NCI-H1694 treated with DMSO at 0.1 percent for 48 hours (cell line): ENCODE measurements around the gene FAM3C.
"Not testable (repeated sequence)": the region's sequence is repeated elsewhere in the genome, so short reads cannot be mapped to it uniquely, and the experiment has no call there.

ENCODE experiments used
- DNase-seq: peaks from one replicate; lab custom pipeline; 2025; lab: John Stamatoyannopoulos, UW

Gene FAM3C

DNA sequence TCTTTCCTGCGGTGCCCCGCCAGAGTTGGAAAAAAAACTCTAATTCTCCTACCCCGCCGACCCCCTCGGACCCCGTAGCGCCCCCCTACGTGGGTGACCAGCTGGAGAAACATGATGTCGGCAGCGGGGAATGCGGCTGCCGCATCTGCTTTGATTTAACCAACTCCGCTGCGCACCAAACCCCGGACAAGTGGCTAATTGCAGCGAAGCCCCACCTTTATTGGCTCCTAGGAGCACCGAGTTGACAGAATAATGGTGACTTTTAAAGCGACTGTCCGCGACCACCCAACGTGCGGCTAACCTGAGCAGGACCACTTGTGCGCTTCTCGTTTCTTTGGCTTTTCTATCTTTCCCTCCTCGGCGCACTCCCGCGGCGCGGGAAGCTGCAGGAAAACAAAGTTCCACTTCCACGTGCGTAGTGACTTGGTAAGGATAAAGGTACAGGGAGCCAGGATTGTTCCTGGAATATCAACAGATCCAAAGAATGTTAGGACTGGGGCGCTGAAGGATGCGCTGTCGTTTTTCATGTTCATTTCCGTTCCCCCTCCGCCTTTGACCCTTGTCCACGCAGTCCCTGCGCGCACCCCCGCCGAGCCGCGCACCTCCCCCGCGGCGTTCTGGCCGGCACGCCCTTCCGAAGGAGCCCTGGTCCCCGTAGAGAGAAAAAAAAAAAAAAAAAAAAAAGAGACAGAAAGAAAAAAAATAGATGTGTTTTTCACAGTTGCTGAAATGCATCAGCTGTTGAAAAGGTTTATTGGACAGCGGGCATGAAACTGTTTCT, 65.9 kb downstream of the FAM3C start:
- DNase-seq: peak; percentile 66

DNA sequence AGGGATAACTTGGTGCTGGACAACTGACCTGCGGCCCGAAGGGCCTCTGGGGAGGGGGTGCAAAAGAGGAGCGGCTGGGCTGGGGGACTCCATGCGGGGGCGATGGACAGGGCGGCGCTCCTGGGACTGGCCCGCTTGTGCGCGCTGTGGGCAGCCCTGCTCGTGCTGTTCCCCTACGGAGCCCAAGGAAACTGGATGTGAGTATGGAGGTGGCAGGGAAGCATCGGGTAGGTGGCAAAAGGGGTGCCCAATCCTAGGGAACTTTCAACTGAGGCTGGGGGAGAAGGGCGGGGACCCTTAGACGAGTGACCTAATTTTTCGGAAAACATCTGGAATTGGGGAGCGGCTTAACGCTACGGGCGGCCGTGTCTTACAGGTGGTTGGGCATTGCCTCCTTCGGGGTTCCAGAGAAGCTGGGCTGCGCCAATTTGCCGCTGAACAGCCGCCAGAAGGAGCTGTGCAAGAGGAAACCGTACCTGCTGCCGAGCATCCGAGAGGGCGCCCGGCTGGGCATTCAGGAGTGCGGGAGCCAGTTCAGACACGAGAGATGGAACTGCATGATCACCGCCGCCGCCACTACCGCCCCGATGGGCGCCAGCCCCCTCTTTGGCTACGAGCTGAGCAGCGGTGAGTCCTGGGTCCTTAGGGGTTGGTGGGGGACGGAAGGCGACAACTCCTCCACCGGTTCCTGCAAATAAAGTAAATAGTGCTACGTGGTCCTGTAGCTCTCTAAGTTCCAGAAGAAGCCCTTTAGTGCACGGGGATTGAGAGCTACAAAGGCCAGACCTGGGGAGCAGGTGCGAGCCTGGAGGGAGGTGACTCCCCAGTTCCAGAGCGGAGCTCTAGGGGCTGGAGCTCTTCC, 66.7 kb downstream of the FAM3C start:
- peak; percentile 50 for DNase-seq

- no peak for DNase-seq
Observed at GRCh38 chr7:121328508-121329190, 67.5 kb downstream of the FAM3C start, which contains the start of gene WNT16. Gene WNT16, plus strand, starts transcription at chr7:121329000. Its CDS starts 293 bp downstream, at chr7:121329293.

- no peak for DNase-seq
Observed at GRCh38 chr7:121327671-121328070, 68.4 kb downstream of the FAM3C start.

DNA sequence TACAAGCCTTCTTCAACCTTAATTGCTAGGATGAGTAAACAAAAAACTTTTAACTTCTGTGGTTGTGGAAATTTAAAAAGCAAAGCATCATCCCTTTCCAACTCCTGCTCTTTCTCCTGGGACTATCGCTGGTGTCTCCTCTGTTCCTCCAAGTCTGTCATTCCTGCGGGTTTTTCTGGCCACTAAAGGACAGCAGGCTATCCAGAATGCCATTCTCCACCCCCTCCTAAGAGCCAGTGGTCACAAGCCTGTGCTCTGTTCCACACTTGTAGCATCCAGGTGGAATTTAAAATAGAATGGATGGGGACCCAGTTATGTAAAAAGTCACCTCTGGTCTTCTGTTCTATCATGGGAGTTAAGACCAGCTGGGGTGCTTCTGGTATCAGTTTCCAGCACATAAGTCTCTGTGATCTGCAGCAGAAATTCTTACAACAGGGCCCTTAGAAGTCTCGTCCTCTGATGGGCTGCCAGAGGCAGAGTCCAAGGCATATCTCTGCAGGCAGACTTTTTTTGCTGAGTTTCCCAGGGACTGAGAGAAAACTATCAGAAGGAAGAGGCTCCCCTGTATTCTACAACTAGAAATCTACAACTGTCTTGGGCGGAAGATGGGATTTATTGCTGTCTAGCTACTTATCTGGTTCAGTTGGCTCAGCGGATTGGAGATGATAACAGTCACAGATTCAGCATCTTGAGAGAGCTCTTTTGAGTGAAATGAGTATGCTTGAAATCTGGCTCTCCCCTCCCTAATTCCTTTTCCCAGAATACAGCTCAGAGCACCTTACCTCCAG, 72.4 kb downstream of the FAM3C start:
- no peak for DNase-seq

GRCh38 chr7:121322460-121322859, 73.6 kb downstream of the FAM3C start:
- DNase-seq: no peak

DNA sequence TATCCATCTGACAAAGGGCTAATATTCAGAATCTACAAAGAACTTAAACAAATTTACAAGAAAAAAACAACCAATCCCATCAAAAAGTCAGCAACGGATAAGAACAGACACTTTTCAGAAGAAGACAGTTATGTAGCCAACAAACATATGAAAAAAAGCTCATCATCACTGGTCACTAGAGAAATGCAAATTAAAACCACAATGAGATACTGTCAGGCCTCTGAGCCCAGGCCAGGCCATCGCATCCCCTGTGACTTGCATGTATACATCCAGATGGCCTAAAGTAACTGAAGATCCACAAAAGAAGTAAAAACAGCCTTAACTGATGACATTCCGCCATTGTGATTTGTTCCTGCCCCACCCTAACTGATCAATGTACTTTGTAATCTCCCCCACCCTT, 80.9 kb downstream of the FAM3C start:
- DNase-seq: not testable (repeated sequence)

DNA sequence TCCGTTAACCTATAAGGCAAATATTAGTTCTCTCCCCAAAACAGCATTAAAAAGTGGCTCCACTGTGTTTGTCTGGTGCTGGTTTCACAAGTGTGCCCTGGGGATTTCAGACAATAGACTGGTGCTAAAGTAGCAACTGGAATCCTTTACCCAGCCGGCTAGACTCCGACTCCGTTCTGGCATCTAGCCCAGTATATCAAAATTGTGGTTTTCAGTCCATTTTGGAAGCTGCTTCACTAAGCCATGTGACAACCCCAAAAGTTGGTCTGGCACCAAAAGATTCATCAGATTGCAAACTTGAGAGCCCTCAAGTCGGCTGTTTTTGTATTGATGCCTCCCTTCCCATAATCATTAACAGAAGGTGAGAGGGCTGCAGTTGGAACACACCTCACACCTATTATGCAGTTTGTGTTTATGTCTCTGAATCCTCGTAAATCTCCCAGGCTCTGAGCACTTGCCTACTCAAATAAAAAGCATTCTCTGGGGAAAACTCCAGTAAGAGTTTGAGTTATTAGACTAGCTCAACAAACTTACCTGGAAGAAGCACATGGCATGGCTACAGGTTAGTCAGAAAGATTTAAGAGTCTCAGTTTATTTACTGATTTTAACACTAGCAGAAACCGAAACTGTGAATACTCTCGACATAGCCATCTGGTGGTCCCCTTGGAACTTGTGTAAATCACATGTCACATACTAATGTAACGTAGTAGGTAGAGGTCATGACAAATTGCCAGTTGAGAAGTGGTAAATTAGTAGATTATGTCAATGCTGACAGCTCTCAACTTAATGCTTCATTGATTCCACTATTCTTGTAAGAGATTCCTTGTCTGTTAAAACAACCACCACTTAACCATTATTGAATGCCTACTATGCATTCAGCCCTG, 82.1 kb downstream of the FAM3C start:
- DNase-seq: peak; percentile 83

DNA sequence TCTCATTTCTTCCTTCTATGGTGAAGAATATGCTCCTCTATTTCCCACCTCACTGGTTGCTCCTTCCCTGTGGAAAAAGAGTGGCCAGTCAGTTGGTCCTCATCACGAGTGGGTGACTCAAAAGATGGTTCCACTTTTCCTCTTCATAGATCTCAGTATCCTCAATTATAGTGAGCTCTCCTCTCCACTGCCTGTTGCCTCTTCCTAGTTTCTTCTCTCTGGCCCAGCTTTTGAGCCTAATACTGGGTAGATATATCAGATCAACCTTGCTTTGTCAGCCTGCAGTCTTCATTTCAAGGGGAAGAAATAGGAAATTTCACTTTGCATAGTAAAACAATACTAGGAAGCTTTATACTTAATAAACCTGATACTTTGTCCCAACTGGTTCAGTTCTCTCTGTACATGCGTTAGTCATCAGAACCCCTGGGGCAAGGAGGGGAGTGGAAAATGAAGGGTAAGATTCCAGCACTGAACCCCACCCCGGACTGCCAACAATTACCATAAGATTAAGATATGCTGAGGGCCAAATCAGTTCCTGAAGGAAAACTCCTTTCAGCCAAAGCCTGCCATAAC, 82.8 kb downstream of the FAM3C start:
- DNase-seq: no peak

DNA sequence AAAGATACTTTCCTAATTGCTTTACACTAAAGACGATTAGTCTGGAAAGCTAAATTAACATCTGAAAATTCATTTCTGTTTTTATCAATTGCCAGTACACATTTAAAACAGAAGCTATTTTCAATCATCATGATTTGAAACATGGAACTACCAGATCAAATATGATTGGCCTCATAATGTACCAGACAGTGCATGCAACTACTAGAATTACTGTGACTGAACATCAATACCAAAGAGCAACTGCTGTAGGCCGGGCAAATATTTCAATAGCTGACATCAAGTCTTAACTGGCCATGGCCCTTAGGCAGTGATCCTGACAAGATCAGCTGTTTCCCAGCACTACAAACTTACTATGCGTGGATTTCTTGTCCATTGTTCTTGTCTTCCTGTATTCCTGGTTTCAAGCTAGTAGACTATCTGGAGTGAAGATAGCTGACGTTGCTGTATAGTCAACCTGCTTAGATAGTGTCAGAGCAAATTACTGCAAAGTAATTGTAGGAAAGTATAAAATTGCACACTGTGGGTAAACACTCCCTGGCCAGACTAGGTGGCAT, 89.0 kb downstream of the FAM3C start:
- DNase-seq: no peak

DNA sequence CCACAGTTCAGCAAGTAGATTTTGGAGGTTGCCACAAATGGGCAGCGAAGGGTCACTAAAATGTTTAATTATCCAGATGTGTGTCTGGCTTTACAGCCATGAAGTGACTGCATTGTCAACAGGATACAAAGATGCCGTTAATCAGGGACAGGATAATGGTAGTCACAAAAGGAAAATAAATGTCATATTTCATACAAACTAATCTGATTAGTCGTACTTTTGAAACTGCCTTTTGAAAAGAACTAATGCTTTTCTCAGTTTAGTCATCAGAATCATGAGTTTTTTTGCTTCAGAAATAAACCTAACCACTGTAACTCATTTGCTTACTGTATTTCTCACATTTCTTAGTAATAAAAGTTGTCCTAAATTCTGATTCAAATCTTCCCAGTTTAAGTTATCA, 89.5 kb downstream of the FAM3C start:
- DNase-seq: no peak

- no peak for DNase-seq
Observed at GRCh38 chr7:121305109-121305508, 91.0 kb downstream of the FAM3C start.

DNA sequence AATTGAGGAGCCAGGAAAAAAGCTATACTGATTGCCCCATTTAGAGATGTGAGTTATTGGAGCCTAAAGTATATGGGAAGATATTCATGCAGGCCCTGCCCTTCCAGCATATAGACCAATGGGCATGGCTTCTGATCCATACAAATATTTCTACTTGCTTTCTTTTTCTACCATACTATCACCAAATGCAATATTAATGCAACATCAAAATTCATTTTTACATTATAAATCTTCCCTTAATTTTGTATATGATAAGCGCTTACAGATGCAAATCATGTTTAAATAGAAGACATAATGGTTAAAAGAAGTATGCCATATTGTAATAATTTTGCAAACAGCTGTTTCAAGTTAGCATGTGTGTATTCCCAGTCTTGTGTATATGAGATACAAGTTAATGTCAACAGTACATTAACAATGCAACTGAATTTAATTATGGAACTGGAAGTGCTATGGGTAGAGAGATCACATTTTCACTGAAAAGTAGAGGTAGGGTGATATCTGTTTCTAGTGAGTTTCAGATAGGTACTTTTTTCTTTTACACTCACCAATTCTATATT, 91.9 kb downstream of the FAM3C start:
- DNase-seq: no peak

DNA sequence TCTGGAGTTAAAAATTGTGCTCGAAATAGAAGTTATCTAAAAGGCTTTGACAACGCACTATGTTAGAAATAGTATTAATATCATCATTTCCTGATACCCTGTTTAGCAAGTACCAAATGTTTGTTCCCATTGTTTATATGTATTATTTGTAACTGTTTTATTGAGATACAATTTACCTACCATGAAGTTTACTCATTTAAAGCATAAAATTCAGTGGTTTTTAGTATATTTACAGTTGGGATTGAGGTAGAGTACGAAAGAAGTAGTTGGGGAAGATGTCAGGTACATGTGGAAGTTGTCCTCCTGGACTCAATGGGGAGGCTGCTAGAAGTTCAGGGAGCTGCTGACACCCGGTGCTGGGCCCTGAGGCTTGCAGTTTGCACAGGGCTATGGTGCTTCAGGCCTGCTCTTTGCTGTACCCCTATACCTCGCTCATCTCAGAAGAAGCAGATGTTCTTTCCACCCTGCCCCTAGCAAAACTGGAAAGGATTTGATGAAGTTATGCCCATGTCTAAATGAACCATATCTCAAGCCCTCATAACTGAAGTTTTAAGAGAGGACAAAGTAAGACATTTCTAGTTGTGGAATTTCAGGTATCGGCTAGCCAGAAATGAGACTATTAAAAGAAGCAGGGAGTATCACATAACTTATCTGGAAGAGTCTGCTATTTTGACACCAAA, 92.5 kb downstream of the FAM3C start:
- DNase-seq: no peak

GRCh38 chr7:121302214-121302745, 93.8 kb downstream of the FAM3C start:
- no peak for DNase-seq

DNA sequence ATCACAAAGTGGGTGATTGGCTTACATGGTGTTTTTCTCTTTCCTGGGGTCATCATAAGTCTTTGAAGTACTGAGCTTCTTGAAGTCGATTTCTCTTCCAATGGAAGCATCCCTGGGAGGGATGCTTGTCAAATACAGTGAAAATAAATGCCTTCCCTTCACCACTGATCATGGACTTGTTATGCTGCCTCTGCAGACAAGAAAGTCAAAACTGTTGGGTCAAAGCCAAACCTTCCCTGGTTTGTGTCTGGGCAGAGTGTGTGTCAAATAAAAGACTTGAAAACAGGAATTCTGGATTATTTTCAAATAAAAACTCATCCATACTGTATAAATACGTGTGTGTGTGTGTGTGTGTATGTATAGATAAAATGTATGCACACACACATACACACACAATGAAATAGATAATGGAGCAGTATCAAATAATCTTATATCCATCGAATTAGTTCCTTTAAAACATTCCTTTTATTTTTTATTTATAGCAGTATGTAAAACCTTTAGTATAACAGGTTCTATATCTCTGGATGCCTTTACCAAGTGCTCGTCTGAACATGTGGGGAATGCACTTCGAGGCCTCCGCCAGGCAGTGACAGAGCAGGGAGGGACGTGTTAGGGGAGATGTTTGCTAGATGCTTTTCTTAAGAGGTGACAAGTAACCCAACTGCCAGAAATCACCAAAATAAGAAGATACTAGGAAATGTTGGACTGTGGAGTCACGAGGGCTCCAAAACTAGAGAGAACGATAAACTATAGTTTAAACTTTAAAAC, 94.5 kb downstream of the FAM3C start:
- DNase-seq: no peak

GRCh38 chr7:121300685-121301420, 95.3 kb downstream of the FAM3C start:
- DNase-seq: no peak
